Stimulated activated CD4-positive, alpha-beta T cell treated with anti-CD3 and anti-CD28 coated beads, Interleukin-12 subunit alpha, Interleukin-12 subunit beta, amount 100 ng/mL, for 48 hours (primary cell): ENCODE measurements around the gene FAM240A.
"Not testable (repeated sequence)": the region's sequence is repeated elsewhere in the genome, so short reads cannot be mapped to it uniquely, and the experiment has no call there.

ENCODE experiments used
- DNase-seq, 3 donors: peaks; one replicate each; pipeline ENCODE4 v3.0.0-alpha.2; 2020; ENCODE audit warnings: low read depth in 2 of 3, low spot score in 1 of 3

The FAM240A gene

DNA sequence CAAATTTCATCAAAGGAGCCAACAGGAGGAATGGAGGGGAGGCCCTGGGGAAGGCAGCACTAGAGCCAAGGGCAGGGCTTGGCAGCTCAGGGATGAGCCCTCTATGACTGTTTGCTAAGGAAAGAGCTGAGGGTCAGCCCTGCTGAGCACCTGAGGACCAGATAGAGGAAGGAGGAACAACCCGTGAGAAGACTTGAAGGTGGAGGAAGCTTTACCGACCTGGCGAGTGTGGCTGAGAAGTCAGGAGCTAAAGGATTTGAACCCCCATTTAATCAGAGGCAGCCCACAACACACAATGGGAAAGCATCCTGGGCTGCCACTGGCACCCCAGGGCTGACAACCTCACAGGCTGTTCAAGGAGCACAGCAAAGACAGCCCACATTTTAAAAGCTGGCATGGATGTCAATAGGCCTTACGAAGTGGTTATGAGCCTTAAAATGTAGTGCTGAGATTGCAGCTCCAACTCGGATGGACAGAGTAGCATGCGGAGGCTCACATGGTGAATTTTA lies 25.5 kb upstream of the FAM240A start:
- no peak for DNase-seq

DNA sequence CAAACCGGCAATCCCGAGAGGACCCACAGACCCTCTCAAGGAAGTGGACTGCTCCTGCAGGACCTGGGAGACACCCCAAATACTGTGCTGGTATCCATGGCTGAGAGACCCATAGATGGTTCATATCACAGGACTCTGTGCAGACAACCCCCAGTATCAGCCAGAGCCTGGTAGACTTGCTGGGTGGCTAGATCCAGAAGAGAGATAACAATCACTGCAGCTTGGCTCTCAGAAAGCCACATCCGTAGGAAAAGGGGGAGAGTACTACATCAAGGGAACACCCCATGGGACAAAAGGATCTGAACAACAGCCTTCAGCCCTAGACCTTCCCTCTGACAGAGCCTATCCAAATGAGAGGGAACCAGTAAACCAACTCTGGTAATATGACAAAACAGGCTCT lies 25.1 kb upstream of the FAM240A start:
- not testable (repeated sequence) for DNase-seq

DNA sequence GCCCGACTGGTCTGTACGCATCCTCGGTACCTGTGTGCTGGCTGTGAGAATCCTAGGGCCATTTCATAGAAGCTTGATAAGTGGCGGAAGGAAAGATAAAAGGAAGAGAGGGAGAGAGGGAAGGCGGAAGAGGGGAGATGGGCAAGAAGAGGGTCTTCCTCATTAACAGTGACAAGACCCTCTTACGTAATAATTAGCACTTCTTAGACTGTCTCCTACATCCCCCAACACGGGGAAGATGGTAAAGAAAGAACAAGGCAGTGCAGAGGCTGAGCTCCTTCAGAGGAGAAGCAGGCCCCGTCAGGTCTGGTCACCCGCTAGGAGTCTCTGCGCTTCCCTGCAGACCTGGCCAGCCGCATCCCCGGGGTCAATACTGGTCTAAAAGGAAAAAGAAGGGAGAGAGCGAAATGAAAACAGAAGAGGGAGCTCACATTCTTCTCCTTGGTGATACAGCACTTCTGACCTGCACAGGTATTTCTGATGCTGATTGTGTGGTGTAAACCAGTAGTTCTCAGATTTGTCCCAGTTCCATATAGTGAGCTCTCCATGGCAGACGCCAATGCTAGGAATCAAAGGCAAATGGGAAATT lies 19.0 kb upstream of the FAM240A start:
- DNase-seq: no peak

DNA sequence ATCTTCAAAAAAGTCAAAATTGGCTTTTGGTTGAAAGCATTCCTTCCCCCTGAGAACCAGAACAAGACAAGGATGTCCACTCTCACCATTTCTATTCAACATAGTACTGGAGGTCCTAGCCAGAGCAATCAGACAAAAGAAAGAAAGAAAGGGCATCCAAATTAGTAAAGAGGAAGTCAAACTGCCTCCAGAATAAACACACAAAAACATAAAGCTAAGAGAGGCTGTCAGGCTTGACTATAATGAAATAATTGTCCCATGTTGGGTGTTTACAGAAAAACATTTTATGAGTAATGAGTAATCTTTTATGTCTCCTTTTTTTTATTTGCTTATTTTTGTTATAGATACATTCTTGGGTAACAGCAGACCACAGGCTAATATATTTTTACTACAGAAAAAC lies 18.3 kb upstream of the FAM240A start:
- no peak for DNase-seq

DNA sequence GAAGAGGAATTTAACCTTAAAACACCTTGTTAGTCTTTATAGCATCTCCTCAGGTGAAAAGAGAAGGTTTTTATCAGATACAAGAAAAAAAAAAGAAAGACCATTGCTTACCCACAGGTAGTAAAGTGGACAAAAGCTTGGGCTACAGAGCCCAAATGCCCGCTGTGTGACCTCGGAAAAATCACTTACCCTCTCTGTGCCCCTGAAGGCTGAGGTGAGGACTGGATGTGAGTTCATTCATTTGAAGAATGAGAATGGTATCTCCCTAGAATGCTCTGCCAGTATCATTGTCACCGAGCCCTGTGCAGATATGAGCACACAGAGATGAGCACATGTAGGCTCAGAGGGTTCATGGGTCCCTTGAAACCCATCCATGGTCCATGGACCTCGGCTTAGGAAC lies 17.6 kb upstream of the FAM240A start:
- no peak for DNase-seq

DNA sequence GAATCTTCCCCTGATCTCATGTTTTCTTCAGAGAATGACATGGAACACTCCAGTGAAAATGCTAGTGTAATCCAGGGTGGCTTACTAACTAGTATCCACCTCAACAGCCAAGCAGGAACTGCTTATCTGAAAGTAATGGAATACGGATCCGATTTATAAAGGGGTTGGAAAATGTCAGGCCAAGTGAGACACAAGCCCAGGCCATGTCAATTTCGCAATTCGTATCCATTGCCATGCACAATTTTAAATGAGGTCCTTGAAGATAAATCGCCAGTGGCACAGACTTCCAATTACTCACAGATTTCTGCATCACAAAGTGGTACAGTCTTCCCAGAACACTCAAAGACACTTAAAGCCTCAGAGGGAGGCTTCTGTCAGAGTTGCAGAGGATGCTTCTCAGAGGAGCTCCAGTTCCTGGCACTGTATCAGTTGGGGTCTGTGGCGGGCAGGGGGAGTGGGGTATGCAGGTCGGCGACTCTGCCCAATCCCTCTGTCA lies 16.5 kb upstream of the FAM240A start:
- no peak for DNase-seq

DNA sequence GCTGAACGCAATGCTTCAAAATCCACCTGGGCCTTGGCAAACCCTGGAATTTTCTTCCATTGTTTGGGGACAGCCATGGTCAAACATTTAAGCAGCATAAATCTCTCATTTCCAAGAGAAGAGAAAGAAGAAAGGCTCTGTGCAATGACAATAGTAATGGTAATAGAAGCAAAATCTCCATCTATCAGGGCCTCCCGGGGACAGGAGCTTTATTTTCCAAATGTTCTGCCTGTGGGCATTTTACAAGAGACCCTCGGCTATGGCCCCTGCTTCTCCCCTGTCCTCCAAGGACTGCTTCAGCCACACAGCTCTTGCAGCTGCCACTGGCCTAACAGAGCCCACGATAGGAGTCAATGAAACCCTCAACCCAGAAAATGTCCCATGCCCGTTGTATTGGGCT lies 12.7 kb upstream of the FAM240A start:
- no peak for DNase-seq

DNA sequence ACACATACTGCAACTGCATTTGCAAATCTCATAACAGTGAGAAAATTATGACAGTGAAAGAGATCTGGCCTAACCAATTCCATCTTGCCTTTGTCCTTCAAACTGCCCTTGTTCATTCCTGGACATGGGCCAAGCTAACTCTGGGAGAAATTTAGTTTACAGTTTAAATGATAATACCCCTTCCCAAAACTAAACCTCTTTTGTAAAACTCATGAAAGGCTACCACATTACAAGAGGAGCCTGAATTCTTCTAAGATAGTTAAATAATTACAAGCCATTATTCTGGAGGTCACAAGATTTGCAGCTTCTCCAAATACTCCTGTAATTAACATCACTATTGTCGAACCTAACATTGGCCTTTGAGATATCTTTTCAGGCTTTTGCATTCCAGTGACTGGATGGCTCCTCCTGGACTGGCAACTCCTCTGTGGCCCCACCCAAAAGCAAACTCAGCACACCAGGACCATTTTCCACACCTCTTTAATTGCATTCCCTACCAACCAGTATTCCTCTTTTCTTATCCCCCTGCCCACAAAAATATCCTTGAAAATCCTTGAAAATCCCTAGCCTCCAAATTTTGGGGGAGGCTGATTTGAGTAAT lies 8.8 kb upstream of the FAM240A start:
- no peak for DNase-seq

DNA sequence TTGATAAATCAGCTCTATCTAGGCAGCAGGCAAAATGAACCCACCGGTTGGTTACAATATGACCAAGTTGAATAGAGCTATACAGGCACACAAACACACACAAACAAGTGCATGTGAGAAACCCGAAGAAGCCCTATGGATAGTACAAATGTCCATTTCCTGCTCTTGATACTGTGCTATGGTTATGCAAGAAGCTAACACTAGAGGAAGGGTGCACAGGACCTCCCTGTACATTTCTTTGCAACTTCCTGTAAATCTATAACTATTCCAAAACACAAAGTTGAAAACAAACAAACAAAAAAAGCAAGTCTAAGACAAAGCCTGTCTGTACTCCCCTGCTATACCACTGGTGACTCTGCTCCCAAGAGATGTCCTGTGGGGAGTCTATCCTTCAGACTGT lies 8.2 kb upstream of the FAM240A start:
- DNase-seq: no peak

DNA sequence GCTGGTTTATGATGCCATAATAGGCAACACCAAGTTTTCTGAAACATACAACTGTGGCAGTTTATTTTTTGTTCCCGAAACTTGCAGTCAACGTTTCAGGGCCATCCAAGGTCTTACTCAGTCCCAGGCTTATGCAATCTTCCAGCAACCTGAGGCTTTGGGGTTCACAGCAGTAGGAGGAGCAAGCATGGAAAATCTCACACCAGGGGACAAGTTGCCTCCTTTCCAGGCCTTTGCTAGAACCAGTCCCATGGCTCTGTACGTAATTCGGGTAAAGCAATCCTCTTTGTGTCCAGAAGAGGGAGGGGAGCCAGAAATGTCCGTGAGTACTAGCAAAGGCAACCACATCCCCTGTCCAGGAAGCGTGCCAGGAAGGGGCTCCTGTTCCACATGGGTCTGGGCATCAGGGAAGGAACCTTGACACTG lies 4.7 kb upstream of the FAM240A start:
- no peak for DNase-seq

DNA sequence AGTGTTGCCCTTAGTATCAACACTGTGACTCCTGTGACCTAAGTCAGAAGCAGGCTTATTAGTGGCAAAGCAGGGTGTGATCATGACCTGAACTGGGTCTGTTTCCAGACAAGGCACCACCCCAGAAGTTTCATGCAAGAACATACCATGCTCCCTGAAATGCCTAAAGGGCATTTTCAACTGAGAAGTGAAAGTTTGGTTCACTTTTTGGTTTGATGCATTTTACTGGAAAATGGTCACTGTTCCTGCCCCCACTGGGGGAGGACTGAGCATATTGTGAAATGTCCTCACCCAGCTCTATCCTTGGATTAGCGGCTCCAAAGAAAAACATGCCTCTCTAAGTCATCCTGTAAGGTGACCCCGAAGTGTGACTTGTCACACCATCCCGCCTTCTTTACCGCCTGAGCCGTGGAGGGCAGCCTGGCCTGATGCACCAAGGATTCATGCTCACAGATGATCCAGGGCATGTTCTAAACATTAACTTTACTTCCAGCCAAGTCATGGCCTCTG lies 3.1 kb upstream of the FAM240A start:
- no peak for DNase-seq

DNA sequence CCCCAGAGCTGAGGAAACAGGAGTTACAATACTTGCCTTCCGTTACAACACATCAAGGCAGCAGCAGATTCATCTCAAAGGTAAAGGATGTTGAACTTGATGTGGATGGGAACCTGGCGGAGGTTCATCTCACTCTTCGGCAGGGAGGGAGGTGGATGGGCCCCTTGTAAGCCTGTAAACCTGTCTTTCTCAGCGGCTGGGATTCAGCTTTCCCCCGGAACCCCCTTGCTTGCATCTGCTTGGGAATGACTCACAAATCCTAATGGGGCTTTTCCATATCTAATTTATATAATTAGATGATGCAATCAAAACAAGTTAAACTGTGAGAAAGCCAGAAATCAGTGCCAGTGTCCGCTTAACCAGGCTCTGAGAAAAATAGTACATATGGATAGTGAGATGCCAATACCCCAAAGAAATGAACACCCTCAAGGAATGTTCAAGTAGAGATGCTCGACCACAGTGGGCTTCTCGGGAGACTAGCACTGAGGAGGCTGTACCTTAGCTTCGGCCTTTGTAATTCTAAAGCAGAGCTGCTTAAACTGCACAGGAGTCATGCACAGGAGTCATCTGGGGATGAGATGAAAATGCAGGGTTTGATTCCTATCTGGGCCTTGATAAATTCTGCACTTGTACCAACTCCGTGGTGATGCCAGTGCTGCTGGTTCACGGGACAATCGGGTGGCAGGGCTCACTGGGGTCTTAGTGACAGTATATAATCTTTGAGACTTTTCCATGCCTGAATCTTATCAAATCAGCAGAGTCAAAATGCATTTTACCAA lies 2.2 kb upstream of the FAM240A start:
- DNase-seq: no peak

DNA sequence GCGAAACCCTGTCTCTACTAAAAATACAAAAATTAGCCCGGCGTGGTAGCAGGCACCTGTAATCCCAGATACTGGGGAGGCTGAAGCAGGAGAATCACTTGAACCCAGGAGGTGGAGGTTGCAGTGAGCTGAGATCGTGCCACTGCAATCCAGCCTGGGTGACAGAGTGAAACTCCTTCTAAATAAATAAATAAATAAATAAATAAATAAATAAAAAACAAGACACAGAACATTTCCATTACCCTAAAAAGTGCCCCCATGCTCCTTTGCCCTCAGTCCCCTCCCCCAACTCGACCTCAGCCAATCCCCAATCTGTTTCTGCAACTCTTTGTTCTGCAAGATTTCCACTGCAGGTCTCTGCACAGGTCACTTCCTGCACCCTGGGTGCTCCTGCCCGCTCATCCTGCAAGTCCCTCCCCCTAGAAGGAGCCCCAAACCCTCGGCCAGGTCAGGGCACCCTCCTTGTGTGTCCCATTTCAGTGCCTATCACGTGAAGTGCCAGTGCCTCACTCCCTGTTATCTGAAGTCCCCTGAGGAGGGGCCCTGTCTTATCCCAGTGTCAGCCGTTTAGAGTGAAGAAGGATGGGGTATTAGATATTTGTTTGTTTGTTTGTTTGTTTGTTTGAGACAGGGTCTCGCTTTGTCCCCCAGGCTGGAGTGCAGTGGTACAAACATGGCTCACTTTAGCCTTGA lies 1.1 kb downstream of the FAM240A start:
- DNase-seq: no peak

DNA sequence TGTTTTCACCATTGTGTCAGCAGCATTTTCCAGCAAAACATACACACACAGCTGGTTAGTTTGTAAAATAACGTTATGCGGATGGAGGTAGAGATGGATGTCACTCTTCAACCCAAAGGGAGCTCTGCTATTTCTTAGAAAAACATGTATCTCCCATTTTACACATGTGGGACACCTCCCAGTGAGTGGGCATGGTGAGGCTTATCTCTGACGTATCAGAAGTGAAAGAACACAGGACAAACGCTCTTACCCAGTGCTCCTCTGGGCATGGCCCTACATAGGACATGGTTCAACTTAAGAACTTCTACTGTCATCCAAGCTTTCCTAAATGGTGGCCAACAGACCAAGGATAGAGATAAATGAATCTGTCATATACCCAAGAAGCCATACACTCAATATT lies 2.1 kb downstream of the FAM240A start:
- no peak for DNase-seq

DNA sequence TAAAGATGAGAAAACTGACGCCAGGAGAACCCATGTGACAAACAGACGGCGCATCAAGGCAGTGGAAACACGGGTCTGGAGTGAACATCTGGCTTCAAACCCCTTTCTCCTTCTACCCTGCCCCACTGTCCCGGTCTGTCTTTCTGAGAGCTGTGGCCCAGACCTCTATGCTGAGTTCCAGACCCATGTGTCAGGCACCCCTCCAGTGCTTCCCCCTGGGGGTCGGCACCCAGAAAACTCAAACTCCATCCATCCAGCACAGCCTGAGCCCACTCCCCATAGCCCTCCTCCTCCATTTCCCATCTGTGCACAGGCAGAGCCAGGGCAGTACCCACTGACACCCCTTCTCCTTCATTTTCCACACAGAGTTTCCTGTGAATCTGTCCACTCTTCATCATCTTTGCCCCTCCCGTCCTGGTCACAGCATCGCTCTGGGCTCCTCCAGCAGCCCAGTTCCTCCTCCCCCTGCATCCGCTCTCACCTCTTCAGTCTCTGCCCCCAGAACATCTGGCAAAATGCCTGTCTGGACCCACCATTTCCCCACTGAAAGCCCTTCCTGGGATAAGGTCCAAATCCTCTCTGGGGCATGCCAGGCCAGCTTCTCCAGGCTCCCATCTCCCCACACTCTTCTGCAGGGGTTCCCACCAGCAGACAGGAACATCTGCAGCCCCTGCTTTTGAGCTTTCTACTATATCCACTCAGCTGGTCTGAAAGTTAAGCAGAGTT lies 2.9 kb downstream of the FAM240A start:
- DNase-seq: no peak

DNA sequence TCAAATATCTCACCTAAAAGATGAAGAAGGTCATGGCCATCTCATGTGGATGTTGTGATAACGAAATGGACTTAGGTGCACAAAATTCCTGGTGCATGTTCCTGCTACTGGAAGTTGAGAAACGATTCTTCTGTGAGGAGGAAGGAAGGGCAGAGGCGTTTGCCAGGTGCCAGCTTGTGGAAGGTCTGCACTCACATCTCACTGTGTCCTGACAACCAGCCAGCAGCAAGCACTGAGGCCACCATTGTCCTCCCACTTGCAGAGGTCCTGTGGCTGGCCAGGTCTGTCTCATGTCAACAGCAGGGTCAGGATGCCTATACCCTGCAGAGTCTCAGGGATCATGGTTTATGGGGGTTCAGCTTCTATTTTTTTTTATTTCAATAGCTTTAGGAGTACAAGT lies 3.7 kb downstream of the FAM240A start:
- DNase-seq: no peak

DNA sequence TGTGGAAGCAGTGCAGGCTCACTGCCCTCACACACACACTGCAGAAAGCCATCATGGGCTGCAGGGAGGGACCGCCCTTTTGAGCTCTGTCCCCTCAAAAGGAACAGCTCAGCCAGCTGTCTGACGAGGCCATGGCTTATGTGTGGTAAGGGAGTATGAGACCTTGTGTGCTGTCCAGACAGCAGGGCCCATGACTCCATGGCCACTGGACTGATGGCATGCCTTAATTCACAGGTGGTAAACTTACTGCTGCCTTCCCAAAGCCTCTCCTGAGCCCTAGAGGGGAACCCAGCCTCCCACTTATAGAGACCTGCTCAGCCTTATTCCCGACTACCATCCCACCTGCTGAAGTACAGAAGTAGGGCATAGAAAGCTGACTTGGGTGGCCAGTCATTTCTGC lies 5.6 kb downstream of the FAM240A start:
- no peak for DNase-seq

DNA sequence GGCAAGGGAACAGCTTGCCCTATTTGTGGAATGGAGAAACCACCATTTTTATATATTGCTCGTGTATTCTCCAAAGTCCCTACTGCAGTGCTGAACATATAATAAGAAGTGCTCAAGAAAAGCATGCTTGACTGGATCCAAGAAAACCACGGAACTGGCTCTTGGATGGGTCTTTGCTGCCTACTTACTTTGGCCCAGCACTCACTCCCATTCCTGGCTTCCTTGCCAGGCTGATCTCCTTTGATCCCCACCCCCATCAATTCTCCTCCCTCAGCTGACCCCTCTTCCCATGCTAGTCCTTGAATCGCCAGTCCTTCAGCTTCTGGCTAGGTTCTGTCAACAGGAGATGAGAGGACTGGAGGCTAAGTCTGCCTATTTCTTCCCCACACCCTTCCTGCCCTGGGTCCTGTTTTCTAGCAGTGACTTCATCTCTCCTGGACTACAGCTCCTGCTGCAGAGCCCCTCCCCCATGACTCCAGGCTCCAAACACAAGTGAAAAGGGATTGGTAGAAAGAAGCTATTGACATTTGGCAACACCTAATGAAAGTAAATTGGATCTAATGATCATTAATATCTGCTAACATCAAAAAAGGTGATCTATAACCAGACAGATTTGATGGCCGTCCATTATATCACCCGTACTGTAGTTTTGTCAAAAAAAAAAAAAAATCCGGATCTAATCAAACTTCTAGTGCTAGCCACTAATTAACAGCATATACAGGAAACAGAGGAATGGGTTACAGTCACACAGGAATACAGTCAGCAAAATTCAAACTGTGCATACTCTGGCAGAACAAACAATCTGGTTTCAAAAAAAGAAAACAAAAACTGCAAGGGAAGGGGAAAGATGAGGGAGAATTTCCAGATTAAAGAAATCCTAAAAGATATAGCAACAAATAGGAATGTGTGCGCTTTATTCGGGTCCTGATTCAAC lies 7.8 kb downstream of the FAM240A start:
- DNase-seq: no peak

DNA sequence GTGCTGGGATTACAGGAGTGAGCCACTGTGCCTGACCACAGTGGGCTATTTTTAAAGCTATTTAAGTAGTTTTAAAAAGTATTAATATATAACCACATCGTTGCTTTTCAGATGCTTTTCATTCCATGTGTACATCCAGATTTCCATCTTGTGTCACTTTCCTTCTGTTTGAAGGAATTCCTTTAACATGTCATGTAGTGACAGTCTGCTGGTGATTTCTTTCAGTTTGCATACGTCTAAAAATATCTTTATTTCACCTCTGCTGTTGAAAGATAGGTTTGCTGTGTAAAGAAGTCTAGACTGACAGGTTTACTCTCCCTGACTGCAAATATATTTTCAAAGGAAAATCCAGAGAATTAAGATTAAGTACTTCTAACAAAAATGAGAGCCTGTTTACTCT lies 12.2 kb downstream of the FAM240A start:
- DNase-seq: no peak
